22Rv1 (cell line): ENCODE measurements around the gene FSIP1.

Experiments used
- CTCF ChIP-seq: fragments of 450-650 bp; IDR thresholded peaks from 2 replicates; pipeline ENCODE4 v1.5.1; 2017; ENCODE audit warnings: mild to moderate bottlenecking
- ZFX ChIP-seq: fragments of 450-650 bp; IDR thresholded peaks from 2 replicates; pipeline ENCODE4 v1.6.1; 2017; ENCODE audit warnings: antibody characterized with exemption, borderline replicate concordance

GRCh38 chr15:39741258-39741657 is 41.4 kb downstream of the FSIP1 start:
- TF ChIP-seq CTCF (no peak), ZFX (no peak)
